GM18868 (cell line): ENCODE data around the gene CTBP2.

Experiments used
- ATAC-seq: cut with Tn5 transposase; IDR thresholded peaks from one replicate; pipeline ENCODE4 v1.9.1; 2021; ENCODE audit warnings: mild to moderate bottlenecking, moderate library complexity; ENCODE audit not compliant: unreplicated experiment

CTBP2 gene

GRCh38 chr10:124990671-124991625 is 169.4 kb downstream of the CTBP2 start:
- no peak for ATAC-seq

GRCh38 chr10:124989526-124989925 is 170.8 kb downstream of the CTBP2 start:
- ATAC-seq = no peak

GRCh38 chr10:124988753-124989152 is 171.6 kb downstream of the CTBP2 start:
- ATAC-seq = peak; percentile 67

- ATAC-seq = no peak
Measured at GRCh38 chr10:124987788-124988187, 172.6 kb downstream of the CTBP2 start.

GRCh38 chr10:124985162-124985561 is 175.2 kb downstream of the CTBP2 start:
- no peak for ATAC-seq

- no peak for ATAC-seq
Measured at GRCh38 chr10:124984376-124984775, 176.0 kb downstream of the CTBP2 start.

GRCh38 chr10:124983321-124983720 is 177.0 kb downstream of the CTBP2 start:
- ATAC-seq = no peak

- ATAC-seq = no peak
Measured at GRCh38 chr10:124978376-124978725, 182.0 kb downstream of the CTBP2 start.

GRCh38 chr10:124977648-124978375 is 182.6 kb downstream of the CTBP2 start:
- ATAC-seq = no peak

GRCh38 chr10:124977161-124977560 is 183.2 kb downstream of the CTBP2 start:
- no peak for ATAC-seq

GRCh38 chr10:124975977-124976514 is 184.3 kb downstream of the CTBP2 start:
- ATAC-seq = peak; percentile 45

- ATAC-seq = no peak
Measured at GRCh38 chr10:124974131-124974530, 186.2 kb downstream of the CTBP2 start.

- no peak for ATAC-seq
Measured at GRCh38 chr10:124972637-124973036, 187.7 kb downstream of the CTBP2 start.

- peak; percentile 45 for ATAC-seq
Measured at GRCh38 chr10:124971276-124971675, 189.1 kb downstream of the CTBP2 start.

- no peak for ATAC-seq
Measured at GRCh38 chr10:124967255-124967654, 193.1 kb downstream of the CTBP2 start.

GRCh38 chr10:124966008-124966407 is 194.4 kb downstream of the CTBP2 start:
- ATAC-seq = no peak

- ATAC-seq = no peak
Measured at GRCh38 chr10:124963866-124964720, 196.3 kb downstream of the CTBP2 start.

GRCh38 chr10:124962421-124962820 is 197.9 kb downstream of the CTBP2 start:
- ATAC-seq = no peak

GRCh38 chr10:124961248-124961570 is 199.2 kb downstream of the CTBP2 start:
- ATAC-seq = no peak

- no peak for ATAC-seq
Measured at GRCh38 chr10:124959564-124959963, 200.8 kb downstream of the CTBP2 start.

GRCh38 chr10:124957404-124957947 is 202.9 kb downstream of the CTBP2 start:
- ATAC-seq = no peak
